ENCODE measurements around the gene TPK1.

DNA sequence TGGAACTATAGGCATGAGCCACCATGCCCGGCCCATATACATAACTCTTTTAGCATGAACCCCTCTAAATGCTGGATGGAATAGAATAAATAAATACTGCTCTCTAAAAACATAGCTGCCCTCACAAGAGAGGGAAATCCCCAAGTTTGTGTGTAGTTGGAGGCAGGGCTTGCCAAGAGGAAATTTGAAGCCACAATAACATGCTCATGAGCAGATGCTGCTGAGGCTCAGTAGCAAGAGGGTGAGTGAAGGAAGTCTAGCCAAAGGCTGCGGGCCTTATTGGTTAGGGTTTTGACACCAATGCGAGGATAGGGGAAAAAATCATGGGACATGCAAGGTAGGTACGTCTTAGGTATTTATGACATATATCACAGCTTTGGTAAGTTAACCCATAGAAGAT lies 17.3 kb downstream of the TPK1 start:
- no peak for TF ChIP-seq POLR2A (IDR thresholded peaks at IDR 0.05)
- TF ChIP-seq, protein P1, sequence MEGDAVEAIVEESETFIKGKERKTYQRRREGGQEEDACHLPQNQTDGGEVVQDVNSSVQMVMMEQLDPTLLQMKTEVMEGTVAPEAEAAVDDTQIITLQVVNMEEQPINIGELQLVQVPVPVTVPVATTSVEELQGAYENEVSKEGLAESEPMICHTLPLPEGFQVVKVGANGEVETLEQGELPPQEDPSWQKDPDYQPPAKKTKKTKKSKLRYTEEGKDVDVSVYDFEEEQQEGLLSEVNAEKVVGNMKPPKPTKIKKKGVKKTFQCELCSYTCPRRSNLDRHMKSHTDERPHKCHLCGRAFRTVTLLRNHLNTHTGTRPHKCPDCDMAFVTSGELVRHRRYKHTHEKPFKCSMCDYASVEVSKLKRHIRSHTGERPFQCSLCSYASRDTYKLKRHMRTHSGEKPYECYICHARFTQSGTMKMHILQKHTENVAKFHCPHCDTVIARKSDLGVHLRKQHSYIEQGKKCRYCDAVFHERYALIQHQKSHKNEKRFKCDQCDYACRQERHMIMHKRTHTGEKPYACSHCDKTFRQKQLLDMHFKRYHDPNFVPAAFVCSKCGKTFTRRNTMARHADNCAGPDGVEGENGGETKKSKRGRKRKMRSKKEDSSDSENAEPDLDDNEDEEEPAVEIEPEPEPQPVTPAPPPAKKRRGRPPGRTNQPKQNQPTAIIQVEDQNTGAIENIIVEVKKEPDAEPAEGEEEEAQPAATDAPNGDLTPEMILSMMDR (IDR thresholded peaks at IDR 0.05): no peak

Measured in gastroesophageal sphincter (tissue), 3 donors.